Epidermal melanocyte (primary cell): ENCODE data around the gene SMIM36.
A peak's percentile ranks its signal among the peaks of the same experiment; 100 is the strongest.
"Not testable (repeated sequence)": the region's sequence is repeated elsewhere in the genome, so short reads cannot be mapped to it uniquely, and the experiment has no call there.

Experiments
- DNase-seq: peaks from one replicate; pipeline ENCODE4 v3.0.0; 2011; ENCODE audit warnings: low spot score; ENCODE audit not compliant: insufficient read length

SMIM36 gene

GRCh38 chr17:55510986-55511721 lies at the start of gene SMIM36:
Gene SMIM36, minus strand, starts transcription at chr17:55511452.
- no peak for DNase-seq

- no peak for DNase-seq
Observed at GRCh38 chr17:55555772-55556171, 44.5 kb upstream of the SMIM36 start.

GRCh38 chr17:55549140-55549539 lies 37.9 kb upstream of the SMIM36 start:
- no peak for DNase-seq

- no peak for DNase-seq
Observed at GRCh38 chr17:55546991-55547664, 35.9 kb upstream of the SMIM36 start.

- DNase-seq, result no peak
Observed at GRCh38 chr17:55546481-55546880, 35.2 kb upstream of the SMIM36 start.

GRCh38 chr17:55545806-55546205 lies 34.6 kb upstream of the SMIM36 start:
- DNase-seq, result no peak

GRCh38 chr17:55543709-55544108 lies 32.5 kb upstream of the SMIM36 start:
- no peak for DNase-seq

- no peak for DNase-seq
Observed at GRCh38 chr17:55540414-55541091, 29.3 kb upstream of the SMIM36 start.

- DNase-seq, result no peak
Observed at GRCh38 chr17:55536205-55536604, 25.0 kb upstream of the SMIM36 start.

GRCh38 chr17:55533608-55534007 lies 22.4 kb upstream of the SMIM36 start:
- no peak for DNase-seq

GRCh38 chr17:55532670-55533069 lies 21.4 kb upstream of the SMIM36 start:
- DNase-seq, result no peak

- no peak for DNase-seq
Observed at GRCh38 chr17:55531053-55531728, 19.9 kb upstream of the SMIM36 start.

- no peak for DNase-seq
Observed at GRCh38 chr17:55530064-55530463, 18.8 kb upstream of the SMIM36 start.

GRCh38 chr17:55527540-55528118 lies 16.4 kb upstream of the SMIM36 start:
- peak; percentile 21 for DNase-seq

GRCh38 chr17:55524440-55525220 lies 13.4 kb upstream of the SMIM36 start:
- DNase-seq, result no peak

GRCh38 chr17:55523032-55523431 lies 11.8 kb upstream of the SMIM36 start:
- DNase-seq, result not testable (repeated sequence)

- DNase-seq, result no peak
Observed at GRCh38 chr17:55521186-55521585, 9.9 kb upstream of the SMIM36 start.

GRCh38 chr17:55520402-55520801 lies 9.2 kb upstream of the SMIM36 start:
- DNase-seq, result no peak

GRCh38 chr17:55518510-55518909 lies 7.3 kb upstream of the SMIM36 start:
- DNase-seq, result no peak

GRCh38 chr17:55513885-55514590 lies 2.8 kb upstream of the SMIM36 start:
- no peak for DNase-seq
